HG03520 (cell line): ENCODE results near the gene LRRC25.
A peak's percentile ranks its signal among the peaks of the same experiment; 100 is the strongest.

Source experiments
- ATAC-seq: cut with Tn5 transposase; IDR thresholded peaks from one replicate; pipeline ENCODE4 v1.9.1; 2021; ENCODE audit warnings: mild to moderate bottlenecking, moderate library complexity; ENCODE audit not compliant: unreplicated experiment

LRRC25 gene

GRCh38 chr19:18435842-18436670 lies 38.6 kb upstream of the LRRC25 start:
- no peak for ATAC-seq

- ATAC-seq, result no peak
These were observed 37.9 kb upstream of the LRRC25 start for GRCh38 chr19:18435178-18435841.

GRCh38 chr19:18434411-18435175 lies 37.2 kb upstream of the LRRC25 start:
- ATAC-seq, result no peak

- ATAC-seq, result no peak
These were observed 36.4 kb upstream of the LRRC25 start for GRCh38 chr19:18433735-18434398.

- no peak for ATAC-seq
These were observed 35.7 kb upstream of the LRRC25 start for GRCh38 chr19:18433015-18433691.

GRCh38 chr19:18432275-18433014 lies 35.0 kb upstream of the LRRC25 start:
- no peak for ATAC-seq

- ATAC-seq, result no peak
These were observed 34.2 kb upstream of the LRRC25 start for GRCh38 chr19:18431351-18432197.

- ATAC-seq, result no peak
These were observed 33.2 kb upstream of the LRRC25 start for GRCh38 chr19:18430417-18431144.

- no peak for ATAC-seq
These were observed 32.4 kb upstream of the LRRC25 start for GRCh38 chr19:18429717-18430416.

GRCh38 chr19:18428787-18429674 lies 31.6 kb upstream of the LRRC25 start:
- peak; percentile 63 for ATAC-seq

GRCh38 chr19:18428173-18428786 lies 30.9 kb upstream of the LRRC25 start:
- ATAC-seq, result no peak

GRCh38 chr19:18427743-18428113 lies 30.3 kb upstream of the LRRC25 start:
- ATAC-seq, result no peak

- ATAC-seq, result no peak
These were observed 29.8 kb upstream of the LRRC25 start for GRCh38 chr19:18427080-18427742.

GRCh38 chr19:18426416-18426767 lies 29.0 kb upstream of the LRRC25 start:
- ATAC-seq, result no peak

- ATAC-seq, result no peak
These were observed 28.3 kb upstream of the LRRC25 start for GRCh38 chr19:18425515-18426415.
